D721Med (cell line): ENCODE data around the gene OR6X1.

Source experiments
- DNase-seq: peaks from one replicate; pipeline ENCODE4 v3.0.0; 2011; ENCODE audit warnings: low spot score; ENCODE audit not compliant: insufficient read length
- FAIRE-seq: peaks from 2 replicates; lab custom pipeline; 2011; peaks lifted over from hg19 to GRCh38; lab: Jason Lieb, UNC
- TF ChIP-seq, protein P1 (sequence below): IDR thresholded peaks from 2 replicates; pipeline ENCODE4 v1.5.1; 2012; ENCODE audit warnings: mild to moderate bottlenecking, control low read depth; ENCODE audit not compliant: insufficient read depth; ENCODE audit errors: missing control alignments

Gene OR6X1

DNA sequence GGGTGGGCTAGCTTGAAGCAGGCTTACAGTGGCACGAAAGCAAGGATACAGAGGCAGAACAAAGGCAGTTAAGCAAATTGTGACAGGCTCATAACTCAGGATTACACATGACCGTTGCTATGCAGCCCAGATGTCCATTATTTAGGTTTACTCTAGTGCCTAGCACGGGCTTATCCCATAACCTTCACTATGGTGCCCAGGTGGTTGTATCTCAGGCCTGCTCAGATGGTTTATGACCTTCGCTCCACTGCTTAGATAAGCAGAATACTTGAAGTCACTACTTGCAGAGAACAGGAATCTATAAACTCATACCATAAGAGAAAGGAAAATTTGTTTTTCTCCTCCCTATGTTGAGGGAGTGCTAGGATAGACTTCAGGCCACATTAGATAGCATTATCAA, 42.8 kb upstream of the OR6X1 start:
- FAIRE-seq (peak; percentile 6), DNase-seq (no peak)
- TF ChIP-seq, protein P1, sequence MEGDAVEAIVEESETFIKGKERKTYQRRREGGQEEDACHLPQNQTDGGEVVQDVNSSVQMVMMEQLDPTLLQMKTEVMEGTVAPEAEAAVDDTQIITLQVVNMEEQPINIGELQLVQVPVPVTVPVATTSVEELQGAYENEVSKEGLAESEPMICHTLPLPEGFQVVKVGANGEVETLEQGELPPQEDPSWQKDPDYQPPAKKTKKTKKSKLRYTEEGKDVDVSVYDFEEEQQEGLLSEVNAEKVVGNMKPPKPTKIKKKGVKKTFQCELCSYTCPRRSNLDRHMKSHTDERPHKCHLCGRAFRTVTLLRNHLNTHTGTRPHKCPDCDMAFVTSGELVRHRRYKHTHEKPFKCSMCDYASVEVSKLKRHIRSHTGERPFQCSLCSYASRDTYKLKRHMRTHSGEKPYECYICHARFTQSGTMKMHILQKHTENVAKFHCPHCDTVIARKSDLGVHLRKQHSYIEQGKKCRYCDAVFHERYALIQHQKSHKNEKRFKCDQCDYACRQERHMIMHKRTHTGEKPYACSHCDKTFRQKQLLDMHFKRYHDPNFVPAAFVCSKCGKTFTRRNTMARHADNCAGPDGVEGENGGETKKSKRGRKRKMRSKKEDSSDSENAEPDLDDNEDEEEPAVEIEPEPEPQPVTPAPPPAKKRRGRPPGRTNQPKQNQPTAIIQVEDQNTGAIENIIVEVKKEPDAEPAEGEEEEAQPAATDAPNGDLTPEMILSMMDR, result no peak

DNA sequence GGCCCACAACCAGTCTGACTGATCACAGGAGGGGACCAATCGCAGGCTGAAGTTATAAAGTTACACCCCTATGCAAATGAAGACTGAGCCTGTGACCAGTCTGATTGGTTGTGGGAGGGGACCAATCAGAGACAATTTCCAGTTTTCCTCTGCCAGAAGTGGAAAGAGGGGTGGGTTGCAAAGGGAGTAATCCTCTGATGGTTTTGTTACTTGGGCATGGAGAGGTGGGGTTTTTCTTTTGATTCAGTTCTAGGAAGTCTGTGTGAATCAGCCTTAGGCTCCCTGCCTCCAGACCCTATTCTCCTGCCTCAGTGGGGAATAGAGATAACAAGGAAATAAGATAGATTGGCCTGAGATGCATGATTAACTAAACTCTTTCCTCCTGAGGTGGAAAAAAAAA, 41.9 kb upstream of the OR6X1 start:
- TF ChIP-seq, protein P1, result no peak
- FAIRE-seq (no peak), DNase-seq (no peak)

DNA sequence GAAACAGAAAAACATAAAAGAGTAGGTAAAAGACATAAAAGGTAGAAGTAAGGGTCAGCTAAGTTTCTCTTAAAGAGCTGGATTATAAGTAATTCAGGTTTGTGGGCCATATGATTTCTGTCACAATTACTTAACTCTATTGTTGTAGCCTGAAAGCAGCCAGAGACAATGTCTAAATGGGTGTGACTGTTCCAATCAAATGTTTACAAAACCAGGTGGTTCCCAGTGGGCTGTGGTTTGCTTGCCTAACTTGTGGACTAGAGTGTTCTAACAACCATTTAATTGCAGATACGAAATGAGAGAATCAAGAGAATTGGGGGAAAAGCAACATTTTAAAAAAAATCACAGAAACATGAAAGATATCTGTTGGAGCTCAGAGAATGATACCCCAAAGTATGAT, 29.2 kb upstream of the OR6X1 start:
- no peak for DNase-seq

DNA sequence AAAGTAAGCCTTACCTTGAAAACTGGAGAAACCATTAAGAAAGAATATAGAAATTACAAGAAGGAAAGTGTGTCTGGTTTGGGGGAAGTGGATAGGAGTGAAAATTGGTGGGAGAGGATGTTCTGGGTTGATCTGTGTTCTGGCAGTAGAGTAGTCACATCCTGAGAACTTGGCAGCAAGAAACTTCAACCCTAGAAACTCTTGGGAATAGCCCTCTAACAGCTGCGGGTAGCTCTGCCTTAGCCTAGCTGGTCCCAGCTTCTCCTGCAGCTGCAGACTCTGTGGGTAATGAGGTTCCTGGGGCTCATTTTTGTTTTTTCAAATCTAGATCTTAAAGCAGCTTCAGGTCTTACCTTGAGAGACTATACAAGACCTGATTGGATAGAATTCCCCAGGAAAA, 24.2 kb upstream of the OR6X1 start:
- TF ChIP-seq, protein P1, result no peak
- no peak for DNase-seq
- FAIRE-seq, result no peak

More for the DNA sequence above, 29.2 kb upstream of the OR6X1 start:
- TF ChIP-seq, protein P1, result no peak
- no peak for FAIRE-seq

DNA sequence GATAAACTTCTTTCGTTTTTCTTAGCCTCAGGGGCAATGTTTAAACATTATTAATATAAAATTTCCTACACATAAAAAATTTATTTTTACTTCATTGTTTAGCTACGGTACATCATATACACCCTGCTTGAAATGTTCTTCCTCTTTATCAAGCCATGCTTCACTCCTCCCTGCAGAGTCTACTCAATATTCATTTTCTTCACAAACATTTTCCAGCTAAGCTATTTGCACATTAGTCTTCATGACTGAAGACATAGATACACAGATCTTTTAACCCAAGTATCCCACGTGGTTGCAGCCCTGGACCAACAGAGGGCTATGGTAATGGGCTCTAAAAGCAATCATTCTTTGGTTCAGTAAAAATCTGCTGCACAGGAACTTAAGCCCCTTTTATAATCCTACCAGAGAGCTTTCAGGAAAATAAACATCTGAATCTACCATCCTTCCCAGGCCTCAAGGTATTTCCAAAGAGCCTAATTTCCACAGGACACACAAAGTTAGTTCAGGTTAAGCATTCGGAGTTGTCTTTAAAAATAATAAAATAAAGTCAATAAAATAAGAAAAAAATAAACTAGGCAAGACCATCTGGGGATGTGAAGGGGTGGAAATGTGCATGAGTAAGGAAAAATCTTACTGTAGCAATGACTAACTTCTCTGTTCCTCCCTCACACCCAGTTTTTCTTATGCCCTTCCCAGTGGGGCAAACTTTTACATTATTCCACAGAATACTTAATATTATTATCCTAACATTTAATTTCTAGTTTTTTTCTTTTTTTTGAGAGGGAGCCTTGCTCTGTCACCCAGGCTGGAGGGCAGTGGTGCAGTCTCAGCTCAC, 21.6 kb upstream of the OR6X1 start:
- peak; percentile 29 for FAIRE-seq
- TF ChIP-seq, protein P1, result no peak
- no peak for DNase-seq

DNA sequence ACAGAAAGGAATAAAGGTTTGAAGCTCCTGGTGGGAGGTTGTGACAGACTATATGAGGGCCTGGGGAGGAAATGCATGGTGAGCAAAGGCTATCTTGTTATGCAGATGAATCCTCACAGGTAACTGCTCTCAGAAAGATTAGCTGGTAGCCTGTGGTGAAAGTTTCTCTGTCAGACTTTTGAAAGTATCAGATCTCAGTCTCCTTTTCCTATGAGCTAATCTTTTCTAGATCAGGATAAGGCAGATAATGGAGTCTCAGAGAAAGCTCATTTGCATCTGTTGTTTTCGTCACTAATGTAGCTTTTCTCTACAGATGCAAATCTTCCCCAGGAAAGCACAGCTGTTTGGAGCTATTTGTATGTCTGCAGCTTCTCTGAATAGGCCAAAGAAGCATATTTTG, 21.0 kb upstream of the OR6X1 start:
- no peak for DNase-seq
- no peak for FAIRE-seq

More for the DNA sequence above, 21.0 kb upstream of the OR6X1 start:
- TF ChIP-seq, protein P1, result no peak
